ENCODE measurements around the gene RACGAP1.

DNA sequence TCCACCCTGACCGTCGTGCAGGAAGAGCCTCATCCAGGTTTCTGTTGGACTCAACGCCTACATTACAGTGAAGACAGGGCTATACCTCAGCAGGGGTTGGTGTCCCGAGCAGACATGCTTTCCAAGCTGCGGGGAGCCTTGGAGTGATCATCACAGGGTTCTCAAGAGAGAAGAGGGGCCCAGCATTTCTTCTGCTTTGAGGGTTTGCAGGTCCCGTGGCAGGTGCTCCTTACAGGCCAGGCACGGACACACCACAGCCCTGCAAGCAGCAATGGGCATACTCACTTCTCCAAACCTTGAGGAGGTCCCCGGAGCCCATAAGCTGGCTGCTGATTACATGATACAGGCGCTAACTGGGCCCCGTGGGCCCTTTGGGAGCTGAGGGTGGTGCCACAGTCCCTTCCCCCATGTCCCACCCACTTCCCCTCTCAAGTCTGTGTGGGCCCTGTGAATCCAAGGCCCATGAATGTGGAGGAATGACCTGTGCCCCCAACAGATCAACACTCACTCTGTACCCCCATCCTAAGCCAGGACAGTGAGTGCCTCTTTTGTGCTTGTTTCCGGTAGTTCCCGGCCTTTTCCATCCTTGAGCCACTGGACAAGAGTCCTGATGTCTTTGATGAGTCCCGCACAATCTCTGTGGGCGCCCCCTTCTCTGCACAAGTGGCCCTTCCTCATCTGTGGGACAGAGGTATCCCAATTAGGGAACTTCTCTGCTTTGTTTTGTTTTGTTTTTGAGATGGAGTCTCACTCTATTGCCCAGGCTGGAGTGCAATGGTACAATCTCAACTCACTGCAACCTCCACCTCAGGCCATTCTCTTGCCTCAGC lies 73.7 kb downstream of the RACGAP1 start:
- TF ChIP-seq, protein P1, sequence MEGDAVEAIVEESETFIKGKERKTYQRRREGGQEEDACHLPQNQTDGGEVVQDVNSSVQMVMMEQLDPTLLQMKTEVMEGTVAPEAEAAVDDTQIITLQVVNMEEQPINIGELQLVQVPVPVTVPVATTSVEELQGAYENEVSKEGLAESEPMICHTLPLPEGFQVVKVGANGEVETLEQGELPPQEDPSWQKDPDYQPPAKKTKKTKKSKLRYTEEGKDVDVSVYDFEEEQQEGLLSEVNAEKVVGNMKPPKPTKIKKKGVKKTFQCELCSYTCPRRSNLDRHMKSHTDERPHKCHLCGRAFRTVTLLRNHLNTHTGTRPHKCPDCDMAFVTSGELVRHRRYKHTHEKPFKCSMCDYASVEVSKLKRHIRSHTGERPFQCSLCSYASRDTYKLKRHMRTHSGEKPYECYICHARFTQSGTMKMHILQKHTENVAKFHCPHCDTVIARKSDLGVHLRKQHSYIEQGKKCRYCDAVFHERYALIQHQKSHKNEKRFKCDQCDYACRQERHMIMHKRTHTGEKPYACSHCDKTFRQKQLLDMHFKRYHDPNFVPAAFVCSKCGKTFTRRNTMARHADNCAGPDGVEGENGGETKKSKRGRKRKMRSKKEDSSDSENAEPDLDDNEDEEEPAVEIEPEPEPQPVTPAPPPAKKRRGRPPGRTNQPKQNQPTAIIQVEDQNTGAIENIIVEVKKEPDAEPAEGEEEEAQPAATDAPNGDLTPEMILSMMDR (IDR thresholded peaks at IDR 0.05; ENCODE audit: insufficient read depth, low read depth, low read length), result no peak
- TF ChIP-seq EZH2 (IDR thresholded peaks at IDR 0.05; ENCODE audit: insufficient read depth, low read length), result no peak

All from astrocyte (in vitro differentiated cells and primary cell).